Measurements from ENCODE around the gene BTBD8.
"Not testable (repeated sequence)": the region's sequence is repeated elsewhere in the genome, so short reads cannot be mapped to it uniquely, and the experiment has no call there.

The BTBD8 gene

DNA sequence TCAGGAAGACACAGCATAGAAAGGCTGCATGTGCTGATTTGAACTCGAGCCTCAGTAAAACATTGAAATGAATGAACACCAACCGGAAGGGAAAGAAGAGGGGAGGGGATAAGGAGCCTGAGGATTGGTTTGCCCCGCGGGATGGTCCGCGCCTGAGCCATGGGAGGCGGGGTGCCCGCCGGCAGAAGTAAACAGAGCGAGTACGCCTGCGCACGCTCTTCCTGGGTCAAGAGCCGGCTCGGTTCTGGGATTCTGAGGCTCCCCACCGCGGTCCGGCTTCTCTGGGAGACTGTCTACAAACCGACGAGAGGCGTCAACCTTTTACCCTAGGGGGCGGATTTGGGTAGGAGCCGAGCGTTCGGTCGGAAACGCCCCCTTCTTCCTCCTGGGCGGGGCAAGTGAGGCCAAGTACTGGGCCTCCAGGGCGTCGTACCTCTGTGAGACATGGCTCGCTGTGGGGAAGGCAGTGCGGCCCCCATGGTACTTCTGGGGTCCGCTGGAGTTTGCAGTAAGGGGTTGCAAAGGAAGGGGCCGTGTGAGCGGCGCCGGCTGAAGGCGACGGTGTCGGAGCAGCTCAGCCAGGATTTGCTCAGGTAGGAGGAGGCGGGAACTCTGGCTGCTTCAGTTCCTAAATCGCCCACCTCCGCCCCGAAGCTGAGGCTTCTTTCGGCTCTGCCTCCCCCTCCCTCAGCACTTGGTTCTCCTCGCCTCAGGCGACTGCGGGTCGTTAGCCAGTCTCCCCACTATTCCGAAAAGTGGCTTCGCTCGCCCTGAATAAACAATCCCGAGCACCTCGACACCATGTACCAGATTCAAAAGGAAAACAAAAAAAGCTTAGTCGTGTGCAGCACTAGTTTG is at the start of gene BTBD8:
BTBD8 (plus strand) TSS at position 218 of the 858 bp plus-strand sequence; CDS start at position 445, 227 bp downstream.
- DNase-seq (ENCODE audit: low read depth): peak; percentile 54

DNA sequence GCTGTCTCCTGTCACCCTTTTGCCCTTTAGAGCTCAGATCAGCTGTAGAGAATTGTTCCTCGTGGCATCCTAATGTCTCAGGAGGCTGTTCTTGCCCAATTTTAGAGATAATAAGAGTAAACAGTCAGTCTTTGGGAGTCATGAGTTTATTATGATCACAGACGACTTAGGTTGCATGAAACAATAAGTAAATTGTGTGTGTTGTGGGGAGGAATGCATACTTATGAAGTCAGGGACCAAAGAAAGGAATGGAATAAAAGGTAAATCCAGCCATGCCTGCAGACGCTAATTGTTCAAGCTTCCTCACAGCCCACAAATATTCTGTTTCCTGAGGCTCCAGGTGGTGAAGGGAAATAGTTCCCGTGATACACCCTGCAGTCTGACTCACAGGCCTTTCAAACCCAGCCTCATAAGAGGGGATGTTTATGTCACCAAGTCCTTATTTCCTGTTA is 49.5 kb upstream of the BTBD8 start:
- no peak for DNase-seq (ENCODE audit: low read depth)

DNA sequence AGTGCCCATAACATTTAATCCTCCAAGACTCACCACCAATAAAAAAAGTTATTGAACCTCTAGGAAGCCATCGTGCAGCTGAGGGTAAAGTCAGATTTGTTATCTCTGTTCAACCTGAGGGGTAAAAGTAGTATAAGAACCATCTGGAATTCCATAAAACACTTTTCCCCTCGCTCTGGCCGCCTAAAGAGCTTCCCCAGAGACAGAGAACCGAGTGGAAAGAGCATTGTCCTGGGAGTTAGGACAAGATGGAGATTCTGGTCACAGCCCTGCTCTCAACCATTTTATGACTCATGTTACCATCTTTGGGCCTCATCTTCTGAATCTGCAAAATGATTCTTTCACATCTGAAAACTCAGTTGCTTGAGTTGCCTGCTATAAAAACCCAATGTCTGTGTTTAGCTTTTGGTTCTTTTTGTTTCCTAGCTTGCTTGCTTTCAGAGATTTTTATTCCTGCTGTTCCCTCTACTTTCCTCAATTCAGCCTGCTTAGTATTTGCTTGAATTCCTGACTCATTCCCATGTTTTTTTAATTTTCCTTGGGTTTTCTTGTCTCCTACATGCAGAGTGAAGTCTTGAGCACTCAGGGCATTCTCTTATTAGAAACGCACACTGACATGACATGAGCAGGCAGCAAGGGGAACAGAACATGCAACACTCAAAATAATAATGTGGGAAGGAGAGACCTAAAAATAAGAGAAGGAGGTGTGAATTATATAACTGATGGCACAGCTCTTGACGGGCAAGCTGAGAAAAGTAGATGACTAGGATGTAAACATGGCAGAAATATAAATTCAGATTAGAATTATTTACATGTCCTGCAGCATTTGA is 48.6 kb upstream of the BTBD8 start:
- no peak for DNase-seq (ENCODE audit: low read depth)

DNA sequence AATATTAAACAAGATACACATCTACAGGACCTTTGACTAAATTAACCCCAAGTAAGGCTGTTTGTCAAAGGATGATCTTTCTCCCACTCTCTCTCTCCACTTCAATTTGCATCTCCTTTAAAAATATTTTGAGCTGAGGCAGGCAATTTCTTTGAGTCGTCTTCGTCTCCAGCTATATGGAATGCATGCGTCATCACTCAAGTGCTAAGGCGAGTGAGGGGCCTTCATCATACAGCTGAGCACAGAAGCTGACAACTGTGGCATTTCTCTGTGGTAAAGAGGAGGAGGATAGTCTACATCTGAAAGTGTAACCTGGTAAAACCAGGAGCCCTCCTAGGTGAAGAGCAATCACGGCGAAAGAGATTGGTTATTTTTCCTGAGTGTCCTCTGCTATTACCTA is 42.7 kb upstream of the BTBD8 start:
- no peak for DNase-seq (ENCODE audit: low read depth)

DNA sequence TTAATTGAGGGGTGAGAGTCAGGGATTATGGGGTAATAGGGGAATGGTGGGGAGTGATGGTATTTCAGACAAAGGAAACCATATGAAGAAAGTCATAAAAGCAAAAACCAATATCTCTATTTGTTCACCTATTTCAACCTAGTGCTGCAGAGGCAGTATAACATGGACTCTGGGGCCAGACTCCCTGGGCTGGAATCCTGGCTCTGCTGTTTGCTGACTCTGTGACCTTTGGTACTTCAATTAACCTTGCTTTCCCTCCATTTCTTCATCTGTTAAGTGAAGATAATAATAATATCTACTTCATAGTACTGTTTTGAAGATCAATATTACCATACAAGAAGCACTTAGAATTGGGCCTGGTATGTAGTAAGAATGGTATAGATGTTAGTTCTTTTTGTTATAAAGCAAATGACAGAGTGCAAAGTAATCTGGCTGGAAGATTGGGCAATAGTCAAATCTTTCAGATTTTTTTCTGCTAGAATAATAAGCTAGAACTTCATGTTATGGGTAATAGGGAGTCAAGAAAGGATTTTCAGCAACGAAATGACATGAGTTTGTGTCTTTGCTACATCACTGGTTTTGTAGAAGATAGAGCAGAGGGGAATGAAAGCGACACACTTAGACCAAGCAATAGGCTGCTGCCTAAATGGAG is 41.3 kb upstream of the BTBD8 start:
- DNase-seq (ENCODE audit: low read depth): no peak

DNA sequence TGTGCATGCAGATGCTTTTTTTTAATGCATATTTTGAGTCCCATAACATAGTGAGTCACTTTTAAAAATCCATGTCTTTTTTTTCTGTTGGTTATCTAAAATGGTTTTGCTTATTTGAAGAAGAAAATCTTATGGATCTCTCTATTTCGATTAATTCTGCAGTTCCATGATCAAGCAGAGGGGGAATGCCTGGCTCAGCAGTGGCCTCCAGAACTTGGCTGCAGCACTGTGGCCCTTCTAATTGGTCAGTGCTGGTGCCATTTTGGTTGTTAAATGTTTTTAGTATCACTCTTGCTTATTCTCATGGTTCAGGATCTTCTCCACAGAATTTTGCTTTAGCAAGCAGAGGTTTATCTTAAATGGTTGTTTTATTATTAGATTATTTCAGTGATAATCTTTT is 39.2 kb upstream of the BTBD8 start:
- DNase-seq (ENCODE audit: low read depth): no peak

DNA sequence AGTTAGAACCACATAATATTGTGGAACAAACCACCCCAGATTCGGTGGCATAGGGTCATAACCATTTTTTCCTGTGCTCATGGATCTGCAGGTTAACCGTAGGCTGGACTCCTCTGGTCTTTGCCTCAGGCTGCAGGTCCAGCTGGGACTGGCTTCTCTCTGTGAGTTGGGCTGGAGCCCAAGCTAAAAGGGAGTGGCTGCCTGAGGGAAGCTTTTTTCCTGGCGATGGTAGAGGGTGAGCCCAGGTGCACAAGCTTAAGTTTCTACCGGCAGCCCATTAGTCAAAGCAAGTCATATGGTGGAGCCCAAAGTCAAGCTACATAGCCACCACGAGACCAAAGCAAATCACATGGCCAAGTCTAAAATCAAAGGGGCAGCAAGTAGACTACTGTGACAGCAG is 36.5 kb upstream of the BTBD8 start:
- DNase-seq (ENCODE audit: low read depth): no peak

DNA sequence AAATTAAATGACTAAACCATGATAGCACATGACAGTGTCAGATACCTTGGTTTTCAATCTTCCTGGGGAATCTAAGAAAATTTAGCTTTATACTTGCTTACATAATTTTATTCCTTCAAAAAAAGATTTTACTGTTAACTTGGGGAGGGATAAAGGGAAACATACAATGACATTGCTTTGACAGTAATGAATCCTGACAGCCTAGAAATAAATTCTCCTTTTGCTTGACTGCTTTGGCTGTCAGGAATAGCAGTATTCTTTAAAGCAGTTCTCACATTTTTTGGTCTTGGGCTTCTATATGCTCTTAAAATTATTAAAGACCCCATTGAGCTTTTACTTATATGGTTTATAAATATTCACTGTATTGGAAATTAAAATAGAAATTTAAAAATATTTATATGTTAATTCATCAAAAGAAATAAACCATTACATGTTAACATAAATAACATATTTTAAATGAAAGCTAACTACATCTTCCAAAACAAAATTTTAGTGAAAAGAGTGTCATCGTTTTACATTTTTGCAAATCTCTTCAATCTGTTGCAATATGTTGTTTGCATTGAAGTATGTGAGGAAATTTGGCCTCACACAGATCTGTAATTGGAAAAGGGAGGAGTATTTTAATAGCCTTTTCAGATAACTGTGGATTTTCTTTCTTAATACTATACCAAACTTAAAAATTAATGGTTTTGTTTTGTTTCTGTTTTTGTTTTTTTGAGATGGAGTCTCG is 34.2 kb upstream of the BTBD8 start:
- DNase-seq (ENCODE audit: low read depth): no peak

DNA sequence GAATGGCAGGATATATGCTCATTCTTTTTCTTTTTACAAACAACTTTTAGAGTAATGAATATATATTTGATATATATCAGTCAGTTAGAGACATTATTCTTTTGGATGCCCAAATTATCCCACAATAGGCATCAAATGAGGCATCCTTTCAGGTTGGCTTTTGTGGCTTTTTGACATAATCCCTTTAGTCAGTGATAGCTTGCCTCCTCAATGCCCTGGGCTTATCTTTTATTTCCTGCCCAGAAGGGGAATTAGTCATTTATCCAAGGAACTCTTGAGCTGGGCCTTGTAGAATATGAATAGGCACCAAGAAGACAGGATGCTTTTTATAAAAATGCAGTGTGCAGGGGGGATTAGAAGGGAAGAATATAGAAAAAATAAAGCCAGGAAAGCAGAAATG is 28.2 kb upstream of the BTBD8 start:
- DNase-seq (ENCODE audit: low read depth): no peak

DNA sequence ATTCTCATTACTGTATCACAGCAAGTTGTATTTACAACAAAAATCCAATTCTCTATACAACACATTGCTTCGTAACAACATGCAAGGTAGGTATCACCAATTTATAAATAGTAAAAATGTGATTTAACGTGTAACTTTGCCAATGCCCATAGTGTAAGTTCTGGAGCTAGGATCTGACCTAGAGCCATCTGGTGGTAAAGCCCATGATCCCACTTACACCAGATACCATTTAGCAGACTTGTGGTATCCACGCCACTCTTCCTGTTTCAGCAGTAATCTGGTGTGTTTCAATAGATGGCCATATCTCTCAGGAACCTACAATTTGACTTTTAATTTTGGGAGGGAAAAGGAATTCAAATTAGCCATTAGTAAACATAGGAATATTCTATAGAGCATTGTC is 15.1 kb upstream of the BTBD8 start:
- no peak for DNase-seq (ENCODE audit: low read depth)

DNA sequence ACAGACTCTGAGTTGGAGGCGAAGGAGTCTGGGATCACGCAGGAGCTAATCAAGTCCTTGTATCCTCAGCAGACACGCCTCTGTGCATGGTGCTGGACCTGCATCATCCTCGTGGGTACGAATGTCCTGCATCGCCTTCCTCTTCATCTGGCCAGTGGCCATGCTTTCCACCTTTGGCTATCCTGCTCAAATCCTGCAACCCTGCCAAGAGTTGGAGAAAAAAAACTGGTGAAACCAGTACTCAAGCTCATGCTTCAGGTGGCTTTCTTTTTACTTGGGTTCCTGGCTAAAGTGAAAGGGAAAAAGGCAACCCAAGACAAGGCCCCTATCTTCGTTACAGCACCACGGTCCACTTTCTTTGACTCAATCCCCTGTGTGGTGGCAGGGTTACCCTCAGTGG is 13.8 kb upstream of the BTBD8 start:
- DNase-seq (ENCODE audit: low read depth): no peak

DNA sequence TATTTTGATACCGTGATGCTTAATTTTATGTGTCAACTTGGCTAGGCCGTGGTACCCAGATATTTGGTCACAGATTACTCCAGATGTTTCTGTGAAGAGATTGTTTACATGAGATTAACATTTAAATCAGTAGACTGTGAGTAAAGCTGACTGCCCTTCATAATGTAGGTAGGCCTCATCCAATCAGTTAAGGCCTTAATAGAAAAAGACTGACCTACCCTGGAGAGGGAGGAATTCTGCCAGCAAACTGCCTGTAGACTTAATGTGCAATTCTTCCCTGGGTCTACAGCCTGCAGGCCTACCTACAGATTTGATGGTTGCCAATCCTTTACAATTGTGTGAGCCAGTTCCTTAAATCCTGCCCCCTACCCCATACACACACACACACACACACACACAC is 9.3 kb upstream of the BTBD8 start:
- no peak for DNase-seq (ENCODE audit: low read depth)

DNA sequence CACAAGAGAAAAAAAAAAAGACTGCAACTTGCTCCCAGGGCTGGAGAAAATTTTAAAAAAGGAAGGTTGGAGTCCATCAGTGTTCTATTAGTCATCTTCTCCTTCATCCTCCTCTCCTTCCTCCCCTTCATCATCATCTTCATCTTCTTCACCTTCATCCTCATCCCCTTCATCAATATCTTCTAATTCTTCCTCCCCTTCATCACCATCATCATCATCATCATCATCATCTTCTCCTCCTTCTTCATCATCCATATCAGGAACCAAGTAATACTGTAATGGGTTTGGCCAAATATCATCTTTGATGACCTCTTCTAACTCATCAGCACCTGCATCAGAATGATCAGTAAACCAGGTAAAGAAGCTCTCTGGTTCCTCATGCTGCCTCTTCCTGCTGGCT is 5.7 kb upstream of the BTBD8 start:
- DNase-seq (ENCODE audit: low read depth): not testable (repeated sequence)

DNA sequence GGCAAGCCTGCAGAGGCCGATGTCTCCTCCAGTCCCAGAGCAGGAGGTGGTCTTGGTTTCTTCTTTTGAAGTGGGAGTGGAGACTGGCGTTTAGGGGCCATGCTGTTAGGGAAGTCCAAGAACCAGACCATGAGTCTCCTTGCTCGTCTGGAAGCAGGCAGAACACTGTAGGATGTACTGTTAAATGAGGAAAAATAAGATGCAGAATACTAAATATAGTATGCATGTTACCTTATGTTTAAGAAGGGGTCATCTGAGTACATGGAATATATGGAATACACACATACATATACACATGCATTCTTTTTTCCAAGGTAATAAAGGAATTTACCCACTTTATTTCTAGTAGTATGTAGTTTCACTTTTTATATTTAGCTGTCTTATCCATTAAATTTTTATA is 4.8 kb upstream of the BTBD8 start, which contains the start of gene SETSIP:
SETSIP (minus strand) TSS at position 101 of the 400 bp plus-strand sequence; CDS start at position 101, 0 bp downstream.
- DNase-seq (ENCODE audit: low read depth): no peak

DNA sequence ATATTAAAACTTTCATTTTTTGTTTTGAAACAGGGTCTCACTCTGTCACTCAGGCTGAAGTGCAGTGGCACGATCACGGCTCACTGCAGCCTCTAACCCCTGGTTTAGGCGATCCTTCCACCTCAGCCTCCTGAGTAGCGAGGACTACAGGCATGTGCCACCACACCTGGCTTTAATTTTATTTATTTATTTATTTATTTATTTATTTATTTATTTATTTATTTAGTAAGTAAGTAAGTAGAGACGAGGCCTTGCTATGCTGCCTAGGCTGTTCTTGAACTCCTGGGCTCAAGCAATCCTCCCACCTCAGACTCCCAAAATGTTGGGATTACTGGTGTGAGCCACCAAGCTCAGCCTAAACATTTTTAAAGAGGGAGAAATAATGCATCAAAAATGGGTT is 3.8 kb upstream of the BTBD8 start:
- DNase-seq (ENCODE audit: low read depth): no peak

DNA sequence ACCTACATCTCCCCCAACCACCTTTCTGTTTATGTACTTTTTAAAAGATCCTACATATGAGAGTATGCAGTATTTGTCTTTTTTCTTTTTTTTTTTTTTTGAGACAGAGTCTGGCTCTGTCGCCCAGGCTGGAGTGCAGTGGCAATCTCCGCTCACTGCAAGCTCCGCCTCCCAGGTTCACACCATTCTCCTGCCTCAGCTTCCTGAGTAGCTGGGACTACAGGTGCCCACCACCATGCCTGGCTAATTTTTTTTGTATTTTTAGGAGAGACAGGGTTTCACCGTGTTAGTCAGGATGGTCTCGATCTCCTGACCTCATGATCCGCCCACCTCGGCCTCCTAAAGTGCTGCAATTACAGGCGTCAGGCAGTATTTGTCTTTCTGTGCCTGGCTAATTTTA is 2.1 kb upstream of the BTBD8 start:
- not testable (repeated sequence) for DNase-seq (ENCODE audit: low read depth)

DNA sequence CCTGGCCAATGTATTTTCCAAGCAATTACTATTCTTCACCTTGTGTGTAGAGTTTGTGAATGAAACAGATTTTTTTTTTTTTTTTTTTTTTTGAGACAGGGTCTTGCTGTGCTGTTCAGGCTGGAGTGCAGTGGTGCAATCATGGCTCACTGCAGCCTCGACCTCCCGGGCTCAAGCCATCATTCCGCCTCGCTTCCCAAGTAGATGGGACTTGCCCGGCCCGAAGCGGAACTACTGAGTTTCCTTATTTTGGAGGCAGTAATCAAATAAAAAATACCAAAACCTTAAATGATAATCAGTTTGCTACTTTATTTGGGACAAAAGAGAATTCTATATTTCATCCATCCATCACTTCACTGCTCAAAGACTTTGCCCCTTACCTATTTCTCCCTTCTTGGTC is 704 bp upstream of the BTBD8 start:
- DNase-seq (ENCODE audit: low read depth): no peak

DNA sequence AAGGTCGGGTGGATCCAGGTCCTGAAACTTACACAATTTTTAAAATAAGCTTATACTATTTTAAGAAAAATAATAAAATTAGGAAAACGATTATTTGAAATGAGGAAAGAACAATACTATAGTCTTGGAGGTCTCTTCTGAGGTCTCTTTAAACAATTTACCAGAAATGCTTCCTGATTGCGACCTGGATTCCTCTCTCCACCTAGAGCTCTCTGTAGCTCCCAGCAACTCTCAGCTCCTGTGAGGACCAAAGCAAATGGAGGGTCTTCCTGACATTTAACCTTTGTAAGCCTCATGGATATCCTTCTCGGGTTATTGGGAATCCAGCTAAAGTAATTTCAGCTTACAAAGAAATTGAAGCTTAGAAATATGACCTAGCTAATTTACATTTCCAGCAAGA is 886 bp downstream of the BTBD8 start:
- DNase-seq (ENCODE audit: low read depth): no peak

DNA sequence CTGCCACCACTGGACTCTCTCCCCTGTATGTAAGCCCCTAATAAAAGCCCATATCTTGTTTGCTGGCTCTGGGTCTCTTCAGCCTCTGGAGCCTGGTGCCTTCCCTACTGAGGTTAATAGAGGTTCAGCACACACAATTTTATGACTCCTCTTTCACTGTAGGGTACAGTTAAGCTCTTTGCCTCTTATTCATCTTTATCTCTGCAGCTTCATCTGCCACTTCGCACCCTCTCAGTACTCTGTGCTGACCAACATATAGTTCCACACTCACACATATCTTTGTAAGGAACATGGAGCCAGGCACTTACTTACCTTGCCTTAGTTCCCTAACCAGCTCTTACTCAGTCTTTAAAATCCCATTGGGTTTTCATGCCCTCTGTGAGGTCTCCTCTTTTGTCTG is 4.5 kb downstream of the BTBD8 start:
- DNase-seq (ENCODE audit: low read depth): no peak

DNA sequence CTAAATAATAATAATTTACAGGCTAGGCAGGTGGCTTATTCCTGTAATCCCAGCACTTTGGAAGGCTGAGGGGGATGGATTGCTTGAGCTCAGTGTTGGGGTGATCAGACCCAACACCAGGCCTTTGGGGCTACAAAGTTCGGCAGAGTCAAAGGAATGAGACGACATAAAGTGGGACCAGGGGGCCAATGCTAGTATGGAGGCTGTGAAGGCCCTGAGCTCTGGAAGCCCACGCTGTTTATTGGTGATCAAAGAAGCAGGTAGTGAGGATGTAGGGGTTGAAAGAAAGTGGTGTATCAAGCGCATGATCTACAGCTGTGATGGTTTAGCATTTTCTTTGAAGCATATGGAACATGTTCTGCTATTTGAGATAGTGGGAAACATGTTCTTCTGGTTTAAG is 5.6 kb downstream of the BTBD8 start:
- no peak for DNase-seq (ENCODE audit: low read depth)

DNA sequence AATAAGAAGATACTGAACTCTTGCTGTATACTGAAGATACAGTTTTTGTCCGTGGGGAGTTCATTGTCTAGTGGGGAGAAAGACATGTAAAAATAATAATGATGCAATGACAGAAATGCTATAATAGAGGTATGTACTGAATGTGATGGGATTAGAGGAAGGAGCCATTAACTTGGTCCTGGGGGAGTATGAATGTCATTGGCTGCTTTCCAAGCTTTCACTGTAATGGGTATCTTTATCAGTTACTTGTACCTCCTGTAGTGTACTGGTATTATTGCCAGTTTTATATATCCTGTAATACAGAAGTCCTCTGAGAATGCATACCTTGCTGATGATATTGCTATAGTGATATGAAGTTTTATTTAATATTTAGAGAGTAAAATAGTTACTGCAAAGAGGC is 7.4 kb downstream of the BTBD8 start:
- no peak for DNase-seq (ENCODE audit: low read depth)

DNA sequence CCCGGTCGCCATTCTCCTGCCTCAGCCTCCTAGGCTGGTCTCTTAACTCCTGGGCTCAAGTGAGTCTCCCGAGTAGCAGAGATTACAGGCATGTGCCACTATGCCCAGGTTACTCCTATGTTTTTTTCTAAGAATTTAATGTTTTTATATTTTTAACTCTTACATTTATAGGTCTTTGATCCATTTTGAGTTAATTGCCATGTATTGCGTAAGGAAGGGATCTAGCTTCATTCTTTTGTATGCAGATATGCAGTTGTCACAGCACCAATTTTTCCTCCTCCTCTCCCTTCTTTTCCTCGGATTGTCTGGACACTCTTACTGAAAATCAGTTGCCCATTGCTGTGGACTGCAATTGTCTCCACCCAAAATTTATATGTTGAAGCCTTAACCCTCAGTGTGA is 11.5 kb downstream of the BTBD8 start:
- no peak for DNase-seq (ENCODE audit: low read depth)
